Astrocyte (in vitro differentiated cells and primary cell): Measurements from ENCODE around the gene GLB1L3.

Experiments used
- EZH2 ChIP-seq: IDR thresholded peaks from 2 replicates; pipeline ENCODE4 v1.6.1; 2012; ENCODE audit warnings: mild to moderate bottlenecking, low read length, inconsistent platforms; ENCODE audit not compliant: insufficient read depth
- TF ChIP-seq, protein P1 (sequence below): IDR thresholded peaks from 2 replicates; pipeline ENCODE4 v1.5.1; 2011; ENCODE audit warnings: low read depth, mild to moderate bottlenecking, inconsistent platforms, low read length, moderate library complexity; ENCODE audit not compliant: insufficient read depth

- TF ChIP-seq, protein P1, sequence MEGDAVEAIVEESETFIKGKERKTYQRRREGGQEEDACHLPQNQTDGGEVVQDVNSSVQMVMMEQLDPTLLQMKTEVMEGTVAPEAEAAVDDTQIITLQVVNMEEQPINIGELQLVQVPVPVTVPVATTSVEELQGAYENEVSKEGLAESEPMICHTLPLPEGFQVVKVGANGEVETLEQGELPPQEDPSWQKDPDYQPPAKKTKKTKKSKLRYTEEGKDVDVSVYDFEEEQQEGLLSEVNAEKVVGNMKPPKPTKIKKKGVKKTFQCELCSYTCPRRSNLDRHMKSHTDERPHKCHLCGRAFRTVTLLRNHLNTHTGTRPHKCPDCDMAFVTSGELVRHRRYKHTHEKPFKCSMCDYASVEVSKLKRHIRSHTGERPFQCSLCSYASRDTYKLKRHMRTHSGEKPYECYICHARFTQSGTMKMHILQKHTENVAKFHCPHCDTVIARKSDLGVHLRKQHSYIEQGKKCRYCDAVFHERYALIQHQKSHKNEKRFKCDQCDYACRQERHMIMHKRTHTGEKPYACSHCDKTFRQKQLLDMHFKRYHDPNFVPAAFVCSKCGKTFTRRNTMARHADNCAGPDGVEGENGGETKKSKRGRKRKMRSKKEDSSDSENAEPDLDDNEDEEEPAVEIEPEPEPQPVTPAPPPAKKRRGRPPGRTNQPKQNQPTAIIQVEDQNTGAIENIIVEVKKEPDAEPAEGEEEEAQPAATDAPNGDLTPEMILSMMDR, result no peak
- no peak for TF ChIP-seq EZH2
Observed at GRCh38 chr11:134288486-134288885, 12.3 kb downstream of the GLB1L3 start.
